ENCODE data around the gene EMX2. TPM values are rescaled to one million over a fixed set of nuclear protein-coding genes. Genes with fewer than 3 reads are reported as not detected.

The EMX2 gene
- total RNA-seq, 1 experiment from 2014 or later, result not detected

DNA sequence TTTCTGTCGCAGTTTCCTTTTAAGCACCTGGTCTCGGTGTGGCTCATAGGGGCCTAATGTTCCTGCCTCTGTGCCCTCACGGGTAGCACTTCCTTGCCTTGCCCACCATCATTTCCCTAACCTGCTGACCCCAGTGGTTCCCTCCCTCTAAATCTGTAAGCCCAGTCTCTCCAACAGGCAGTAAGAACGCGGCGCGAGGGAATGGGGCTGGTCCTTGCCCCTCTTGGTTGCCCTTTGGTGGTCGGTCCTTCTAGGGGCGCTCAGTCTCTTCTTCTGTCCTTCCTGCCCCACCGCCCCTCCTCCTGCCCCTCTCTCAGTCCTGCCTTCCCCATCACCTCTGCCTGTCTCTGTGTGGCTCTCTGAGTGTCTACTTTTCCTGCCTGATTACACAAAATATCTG lies 21.2 kb downstream of the EMX2 start (continued):
- TF ChIP-seq, protein P1, sequence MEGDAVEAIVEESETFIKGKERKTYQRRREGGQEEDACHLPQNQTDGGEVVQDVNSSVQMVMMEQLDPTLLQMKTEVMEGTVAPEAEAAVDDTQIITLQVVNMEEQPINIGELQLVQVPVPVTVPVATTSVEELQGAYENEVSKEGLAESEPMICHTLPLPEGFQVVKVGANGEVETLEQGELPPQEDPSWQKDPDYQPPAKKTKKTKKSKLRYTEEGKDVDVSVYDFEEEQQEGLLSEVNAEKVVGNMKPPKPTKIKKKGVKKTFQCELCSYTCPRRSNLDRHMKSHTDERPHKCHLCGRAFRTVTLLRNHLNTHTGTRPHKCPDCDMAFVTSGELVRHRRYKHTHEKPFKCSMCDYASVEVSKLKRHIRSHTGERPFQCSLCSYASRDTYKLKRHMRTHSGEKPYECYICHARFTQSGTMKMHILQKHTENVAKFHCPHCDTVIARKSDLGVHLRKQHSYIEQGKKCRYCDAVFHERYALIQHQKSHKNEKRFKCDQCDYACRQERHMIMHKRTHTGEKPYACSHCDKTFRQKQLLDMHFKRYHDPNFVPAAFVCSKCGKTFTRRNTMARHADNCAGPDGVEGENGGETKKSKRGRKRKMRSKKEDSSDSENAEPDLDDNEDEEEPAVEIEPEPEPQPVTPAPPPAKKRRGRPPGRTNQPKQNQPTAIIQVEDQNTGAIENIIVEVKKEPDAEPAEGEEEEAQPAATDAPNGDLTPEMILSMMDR (IDR thresholded peaks at IDR 0.05 in 2 of 3, conservative IDR thresholded peaks at IDR 0.05 in 1 of 3; ENCODE audit: borderline replicate concordance in 1 of 3, insufficient read depth in 1 of 3, low read depth in 2 of 3, low read length in 2 of 3), result no peak
- TF ChIP-seq EGR1 (IDR thresholded peaks at IDR 0.05; ENCODE audit: low read depth) (no peak), ZFX (IDR thresholded peaks at IDR 0.05) (no peak), CEBPB (IDR thresholded peaks at IDR 0.05; ENCODE audit: low read depth) (no peak), RAD21 (IDR thresholded peaks at IDR 0.05; ENCODE audit: low read depth) (no peak)
- TF ChIP-seq, protein P2, sequence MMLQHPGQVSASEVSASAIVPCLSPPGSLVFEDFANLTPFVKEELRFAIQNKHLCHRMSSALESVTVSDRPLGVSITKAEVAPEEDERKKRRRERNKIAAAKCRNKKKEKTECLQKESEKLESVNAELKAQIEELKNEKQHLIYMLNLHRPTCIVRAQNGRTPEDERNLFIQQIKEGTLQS (IDR thresholded peaks at IDR 0.05), result no peak
- TF ChIP-seq, protein P3, sequence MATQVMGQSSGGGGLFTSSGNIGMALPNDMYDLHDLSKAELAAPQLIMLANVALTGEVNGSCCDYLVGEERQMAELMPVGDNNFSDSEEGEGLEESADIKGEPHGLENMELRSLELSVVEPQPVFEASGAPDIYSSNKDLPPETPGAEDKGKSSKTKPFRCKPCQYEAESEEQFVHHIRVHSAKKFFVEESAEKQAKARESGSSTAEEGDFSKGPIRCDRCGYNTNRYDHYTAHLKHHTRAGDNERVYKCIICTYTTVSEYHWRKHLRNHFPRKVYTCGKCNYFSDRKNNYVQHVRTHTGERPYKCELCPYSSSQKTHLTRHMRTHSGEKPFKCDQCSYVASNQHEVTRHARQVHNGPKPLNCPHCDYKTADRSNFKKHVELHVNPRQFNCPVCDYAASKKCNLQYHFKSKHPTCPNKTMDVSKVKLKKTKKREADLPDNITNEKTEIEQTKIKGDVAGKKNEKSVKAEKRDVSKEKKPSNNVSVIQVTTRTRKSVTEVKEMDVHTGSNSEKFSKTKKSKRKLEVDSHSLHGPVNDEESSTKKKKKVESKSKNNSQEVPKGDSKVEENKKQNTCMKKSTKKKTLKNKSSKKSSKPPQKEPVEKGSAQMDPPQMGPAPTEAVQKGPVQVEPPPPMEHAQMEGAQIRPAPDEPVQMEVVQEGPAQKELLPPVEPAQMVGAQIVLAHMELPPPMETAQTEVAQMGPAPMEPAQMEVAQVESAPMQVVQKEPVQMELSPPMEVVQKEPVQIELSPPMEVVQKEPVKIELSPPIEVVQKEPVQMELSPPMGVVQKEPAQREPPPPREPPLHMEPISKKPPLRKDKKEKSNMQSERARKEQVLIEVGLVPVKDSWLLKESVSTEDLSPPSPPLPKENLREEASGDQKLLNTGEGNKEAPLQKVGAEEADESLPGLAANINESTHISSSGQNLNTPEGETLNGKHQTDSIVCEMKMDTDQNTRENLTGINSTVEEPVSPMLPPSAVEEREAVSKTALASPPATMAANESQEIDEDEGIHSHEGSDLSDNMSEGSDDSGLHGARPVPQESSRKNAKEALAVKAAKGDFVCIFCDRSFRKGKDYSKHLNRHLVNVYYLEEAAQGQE (IDR thresholded peaks at IDR 0.05; ENCODE audit: low read depth), result no peak

DNA sequence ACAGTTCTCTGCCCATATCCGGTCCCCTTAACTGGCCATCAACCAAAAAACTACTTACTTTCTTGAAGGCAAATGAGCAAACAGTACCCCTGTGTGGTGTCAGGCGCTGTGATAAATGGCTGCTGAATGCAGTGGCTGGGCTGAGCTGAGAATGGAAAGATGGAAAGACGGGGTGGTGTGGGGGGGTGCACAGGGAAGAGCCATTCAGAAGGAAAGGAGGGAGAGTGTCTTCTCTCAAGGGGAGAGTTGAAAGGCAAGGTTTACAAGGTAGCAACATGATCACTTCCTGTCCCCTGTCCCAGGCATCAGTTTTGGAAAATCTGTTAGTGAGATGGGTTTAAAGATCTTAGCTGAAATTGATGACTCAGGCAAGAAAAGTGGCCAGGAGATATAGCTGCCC lies 22.5 kb downstream of the EMX2 start:
- no peak for ATAC-seq
- intact Hi-C loops (cut with micrococcal nuclease), result no loop called here
- RAD21 ChIA-PET (ENCODE audit: low non-redundant PET in 1 of 2, low total read pairs in 2 of 2, uncharacterized antibody in 2 of 2, unreplicated experiment in 2 of 2), result no interaction called here
- no TSS peak for BruUV-seq (replicated peaks)
- no peak overlapping the region for H3K27ac ChIP-seq (ENCODE audit: low read depth, low read length)
- peaks cover 61% of the 10 kb centered on the region for H3K27me3 ChIP-seq (ENCODE audit: insufficient read depth, low read length)
- CTCF ChIA-PET, result interaction anchor here (1.0 kb wide), 1 partner anchor 122 kb away, joined by 3 read pairs; no protein-coding TSS in a partner anchor
- no peaks in the 10 kb centered on the region for H3K9me3 ChIP-seq (ENCODE audit: control insufficient read depth in 1 of 2, insufficient read depth in 1 of 2, low read depth in 1 of 2, low read length in 2 of 2)
- no peak for TF ChIP-seq ELF1 (IDR thresholded peaks at IDR 0.05; ENCODE audit: borderline replicate concordance, low read depth)
- no peak for TF ChIP-seq ZNF274 (IDR thresholded peaks at IDR 0.05; ENCODE audit: low read depth, low read length)
- TF ChIP-seq JUND (IDR thresholded peaks at IDR 0.05), result no peak
- TF ChIP-seq, protein P3 (IDR thresholded peaks at IDR 0.05; ENCODE audit: low read depth), result no peak
- no peak for TF ChIP-seq SRF (IDR thresholded peaks at IDR 0.05; ENCODE audit: low read depth)
- TF ChIP-seq EZH2 (IDR thresholded peaks at IDR 0.05), result no peak
- TF ChIP-seq YY1 (IDR thresholded peaks at IDR 0.05; ENCODE audit: extremely low read depth, insufficient replicate concordance, low read depth, low read length), result no peak
- TF ChIP-seq CBX3 (IDR thresholded peaks at IDR 0.05; ENCODE audit: low read depth), result no peak
- TF ChIP-seq FOSL1 (IDR thresholded peaks at IDR 0.05; ENCODE audit: low read depth), result no peak
- no peak for TF ChIP-seq ZFX (IDR thresholded peaks at IDR 0.05)
- no peak for TF ChIP-seq CEBPB (IDR thresholded peaks at IDR 0.05; ENCODE audit: low read depth)
- DNase-seq (ENCODE audit: low read depth, low spot score), result no peak
- H3K4me1 ChIP-seq (ENCODE audit: control insufficient read depth in 1 of 2, insufficient read depth in 2 of 2, low read length in 2 of 2), result no peaks in the 10 kb centered on the region
- no peak overlapping the region for H2AFZ ChIP-seq (ENCODE audit: low read depth, low read length, poor library complexity, severe bottlenecking)
- H3K9ac ChIP-seq (ENCODE audit: low read length), result no peak overlapping the region
- no peak overlapping the region for H3K4me2 ChIP-seq (ENCODE audit: low read length)
- no peaks in the 10 kb centered on the region for H3K79me2 ChIP-seq (ENCODE audit: insufficient read depth, low read length)
- H4K20me1 ChIP-seq (ENCODE audit: insufficient read depth), result no peaks in the 10 kb centered on the region
- no peak overlapping the region for H3K4me3 ChIP-seq (replicated peaks in 1 of 2; ENCODE audit: low read depth in 1 of 2, low read length in 2 of 2)
- POLR2A ChIA-PET, result no interaction called here
- no peaks in the 10 kb centered on the region for H3K9me2 ChIP-seq (ENCODE audit: insufficient read depth)
- H3K36me3 ChIP-seq (ENCODE audit: control insufficient read depth in 1 of 2, insufficient read depth in 2 of 2, low read length in 2 of 2), result no peaks in the 10 kb centered on the region
